Ovary (tissue), 9 donors: Measurements from ENCODE around the gene GUCY1B1. TPM values are rescaled to one million over a fixed set of nuclear protein-coding genes. Genes with fewer than 3 reads are reported as not detected.

ENCODE experiments used
- DNase-seq, 5 donors: peaks; one replicate each; pipeline ENCODE4 v3.0.0-alpha.2; 2019 to 2020
- H3K27ac ChIP-seq, 2 donors: fragments of 200-600 bp; one replicate each; pipeline versions ENCODE4 v1.5.1 to v1.8.0; 2019 to 2022
- H3K27me3 ChIP-seq: fragments of 200-600 bp; one replicate; pipeline ENCODE4 v1.8.0; 2022
- H3K36me3 ChIP-seq: fragments of 200-600 bp; sonication (generic); one replicate; pipeline ENCODE4 v1.5.1; 2019
- H3K4me1 ChIP-seq: one replicate; pipeline ENCODE4 v1.8.1; 2013; ENCODE audit warnings: mild to moderate bottlenecking, moderate library complexity; ENCODE audit not compliant: insufficient read depth
- H3K4me3 ChIP-seq: fragments of 200-600 bp; sonication (generic); one replicate; pipeline ENCODE4 v1.5.1; 2017
- H3K9me3 ChIP-seq, 2 donors: fragments of 200-600 bp in 1 of 2; sonication (generic) in 1 of 2; one replicate each; pipeline versions ENCODE4 v1.5.1 to v1.8.1; 2013 to 2019; ENCODE audit warnings: mild to moderate bottlenecking in 1 of 2, moderate library complexity in 1 of 2
- CTCF ChIP-seq, 3 donors: fragments of 450-650 bp in 2 of 3; fragments of 200-600 bp in 1 of 3; IDR thresholded peaks; one replicate each; pipeline versions ENCODE4 v1.5.1 to v1.8.0; 2016 to 2022; ENCODE audit warnings: antibody characterized with exemption in 3 of 3, mild to moderate bottlenecking in 1 of 3
- EP300 ChIP-seq: sonication (generic); formaldehyde crosslinking; IDR thresholded peaks from one replicate; pipeline ENCODE4 v1.6.1; 2017; ENCODE audit warnings: antibody characterized with exemption
- POLR2A ChIP-seq: fragments of 450-650 bp; IDR thresholded peaks from one replicate; pipeline ENCODE4 v1.6.1; 2017; ENCODE audit warnings: antibody characterized with exemption, mild to moderate bottlenecking, moderate library complexity
- WGBS, 3 donors: extraction: QIAGEN DNeasy Blood & Tissue Kit in 1 of 3; methylation state at CpG; one replicate each; pipeline versions ENCODE4 v1.1.5 to v1.1.7; 2013 to 2017; 5-methylcytosine and 5-hydroxymethylcytosine counted together
- intact Hi-C, 4 donors: fragments of 100-400 bp; cut with DNase I; formaldehyde crosslinking; loops; one replicate each; pipeline versions ENCODE4 v1.11.0 to v1.15.1; 2022 to 2023
- polyA plus RNA-seq, 2 donors: library from polyadenylated mRNA; stranded (reverse); fragments of 200-250 nt in 1 of 2; fragments of 350-450 nt in 1 of 2; fragmentation: Illumina TruSeq in 1 of 2; extraction: RNeasy Lipid Tissue Mini Kit (QIAGEN cat#74804) in 1 of 2; gene quantifications; one replicate each; pipeline ENCODE4 v1.2.3, GENCODE V29; 2013 to 2014
- total RNA-seq, 7 donors: library from RNA; depleted of rRNA in 2 of 7; stranded (reverse); fragments of >200 nt in 2 of 7; fragmentation: NEBNext Ultra II Directional in 3 of 7; extraction: Animal tissue kit (Norgen Biotek cat#: 25700) in 3 of 7; gene quantifications; one replicate each; pipeline versions ENCODE4 v1.1.0 to v1.2.4, GENCODE V29; 2016 to 2023
- donor health status: DM: no; HTN: no; CAD: no; lungs with moderate emphysema.
- donor health status: DM: no; HTN: no; CAD: no.
- donor health status: Bipolar disorder and iron deficiency.
- donor health status: DM: yes; HTN: yes; CAD: no.
- donor health status: DM: no; HTN: no; CAD: no.
- donor health status: DM: yes; HTN: yes; CAD: no.

The GUCY1B1 gene
- total and polyA plus RNA-seq, 9 donors, result 3.6 to 17.9 (median 6.2) TPM

- intact Hi-C loops, result no loop called here
Observed at GRCh38 chr4:155828628-155829027, 69.8 kb downstream of the GUCY1B1 start.

GRCh38 chr4:155832664-155833063 is 73.8 kb downstream of the GUCY1B1 start:
- Histone ChIP-seq H3K36me3 (no peaks in the 10 kb centered on the region), H3K27ac (no peak overlapping the region), H3K27me3 (no peaks in the 10 kb centered on the region), H3K4me3 (no peak overlapping the region), H3K9me3 (no peaks in the 10 kb centered on the region), H3K4me1 (no peaks in the 10 kb centered on the region)
- intact Hi-C loops, result no loop called here
- no peak for TF ChIP-seq POLR2A
- TF ChIP-seq CTCF (IDR thresholded peaks at IDR 0.05), result no peak
- TF ChIP-seq EP300, result no peak
- DNase-seq, result no peak

More at GRCh38 chr4:155828628-155829027, 69.8 kb downstream of the GUCY1B1 start:
- H3K27ac ChIP-seq, result no peak overlapping the region
- H3K27me3 ChIP-seq, result no peaks in the 10 kb centered on the region
- H3K36me3 ChIP-seq, result no peaks in the 10 kb centered on the region
- no peaks in the 10 kb centered on the region for H3K4me1 ChIP-seq
- WGBS, 3 donors, result 75 to 96% (median 87%) methylated on average over 3 of the region's 3 CpGs
- TF ChIP-seq EP300 (no peak), CTCF (IDR thresholded peaks at IDR 0.05) (no peak), POLR2A (no peak)
- DNase-seq, result no peak
- no peak overlapping the region for H3K4me3 ChIP-seq
- H3K9me3 ChIP-seq, result no peaks in the 10 kb centered on the region

GRCh38 chr4:155837203-155837796 is 78.5 kb downstream of the GUCY1B1 start:
- no peaks in the 10 kb centered on the region for H3K4me1 ChIP-seq
- intact Hi-C loops, result no loop called here
- no peaks in the 10 kb centered on the region for H3K9me3 ChIP-seq
- H3K27ac ChIP-seq, result no peak overlapping the region
- no peak for TF ChIP-seq POLR2A
- TF ChIP-seq CTCF (IDR thresholded peaks at IDR 0.05), result no peak
- no peak for TF ChIP-seq EP300
- no peaks in the 10 kb centered on the region for H3K27me3 ChIP-seq
- DNase-seq, result no peak
- no peaks in the 10 kb centered on the region for H3K36me3 ChIP-seq
- no peak overlapping the region for H3K4me3 ChIP-seq
- WGBS, 3 donors, result 74 to 76% (median 74%) methylated on average over 1 of the region's 1 CpG

- no peak for DNase-seq
Observed at GRCh38 chr4:155842080-155842479, 83.3 kb downstream of the GUCY1B1 start.

GRCh38 chr4:155846929-155847328 is 88.1 kb downstream of the GUCY1B1 start:
- intact Hi-C loops, result no loop called here
- Histone ChIP-seq H3K36me3 (no peaks in the 10 kb centered on the region), H3K9me3 (no peaks in the 10 kb centered on the region), H3K4me1 (no peaks in the 10 kb centered on the region), H3K27ac (no peak overlapping the region), H3K4me3 (no peak overlapping the region), H3K27me3 (no peaks in the 10 kb centered on the region)
- TF ChIP-seq POLR2A, result no peak
- TF ChIP-seq EP300, result no peak
- DNase-seq, result no peak

More at GRCh38 chr4:155842080-155842479, 83.3 kb downstream of the GUCY1B1 start:
- Histone ChIP-seq H3K27me3 (no peaks in the 10 kb centered on the region), H3K9me3 (no peaks in the 10 kb centered on the region), H3K27ac (no peak overlapping the region), H3K4me3 (no peak overlapping the region), H3K4me1 (no peaks in the 10 kb centered on the region), H3K36me3 (no peaks in the 10 kb centered on the region)
- intact Hi-C loops, result no loop called here
- no peak for TF ChIP-seq EP300
